Limb (tissue), 2 donors: ENCODE results near the gene CYB5A.

Experiments
- DNase-seq, 2 donors: peaks; one replicate each; pipeline ENCODE4 v3.0.0-alpha.2; 2016; ENCODE audit errors: extremely low spot score in 2 of 2

The CYB5A gene

GRCh38 chr18:74216661-74217110, 75.1 kb downstream of the CYB5A start:
- no peak for DNase-seq

- no peak for DNase-seq
These were observed 75.9 kb downstream of the CYB5A start for GRCh38 chr18:74215863-74216262.

DNA sequence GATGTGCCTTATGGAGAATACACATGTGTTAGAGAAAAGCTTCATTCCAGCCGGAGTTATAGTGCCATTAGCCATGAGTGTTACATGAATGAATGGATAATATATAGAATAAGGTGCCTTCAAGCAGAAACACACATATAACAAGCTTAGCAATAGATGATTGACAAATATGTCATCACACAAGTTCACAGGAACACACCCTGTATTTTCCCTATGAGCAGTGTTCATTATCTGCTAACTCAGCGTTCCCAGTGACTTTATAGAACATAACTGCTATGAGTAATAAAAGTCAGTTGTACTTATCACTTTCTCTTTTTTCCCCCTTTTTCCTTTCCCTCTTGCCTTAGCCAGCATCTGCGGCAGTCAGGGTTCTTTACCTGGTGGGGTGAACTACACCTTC, 78.3 kb downstream of the CYB5A start:
- no peak for DNase-seq

DNA sequence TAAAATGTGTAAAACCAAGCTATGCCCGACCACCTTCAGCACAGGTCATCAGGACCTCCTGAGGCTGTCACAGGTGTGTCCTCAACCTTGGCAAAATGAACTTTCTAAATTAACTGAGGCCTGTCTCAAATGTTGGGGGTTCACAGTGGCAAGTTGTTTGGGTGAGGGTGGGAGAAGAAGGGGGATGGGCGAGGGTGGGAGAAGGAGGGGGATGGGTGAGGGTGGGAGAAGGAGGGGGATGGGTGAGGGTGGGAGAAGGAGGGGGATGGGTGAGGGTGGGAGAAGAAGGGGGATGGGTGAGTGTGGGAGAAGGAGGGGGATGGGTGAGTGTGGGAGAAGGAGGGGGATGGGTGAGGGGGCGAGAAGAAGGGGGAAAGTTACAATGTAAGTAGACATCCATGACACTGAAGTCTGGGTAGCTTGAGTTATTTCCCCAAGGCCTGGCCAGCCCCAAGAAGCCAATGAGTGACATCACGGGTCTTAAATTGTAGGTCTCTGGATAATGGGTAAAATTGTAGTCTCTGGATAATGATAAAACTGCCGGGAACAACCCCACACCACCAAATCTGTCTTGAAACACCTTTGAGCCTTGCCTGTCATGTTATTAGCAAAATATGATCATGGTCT, 87.1 kb downstream of the CYB5A start:
- no peak for DNase-seq

- DNase-seq: no peak
These were observed 88.0 kb downstream of the CYB5A start for GRCh38 chr18:74203811-74204210.
